NCI-H1694 (cell line): ENCODE measurements around the gene KRTAP4-11.
"Not testable (repeated sequence)": the region's sequence is repeated elsewhere in the genome, so short reads cannot be mapped to it uniquely, and the experiment has no call there.

Experiments used
- DNase-seq: peaks from one replicate; lab custom pipeline; 2025; lab: John Stamatoyannopoulos, UW

The KRTAP4-11 gene

GRCh38 chr17:41123991-41124371 lies 5.8 kb upstream of the KRTAP4-11 start, which contains the start of gene KRTAP4-12:
KRTAP4-12 (minus strand) TSS chr17:41124182; CDS start chr17:41124122, 60 bp downstream.
- DNase-seq, result not testable (repeated sequence)

- DNase-seq, result not testable (repeated sequence)
Measured at GRCh38 chr17:41123292-41123990, 5.3 kb upstream of the KRTAP4-11 start.

- no peak for DNase-seq
Measured at GRCh38 chr17:41121742-41122141, 3.6 kb upstream of the KRTAP4-11 start.

GRCh38 chr17:41119696-41120690 lies 1.8 kb upstream of the KRTAP4-11 start:
- DNase-seq, result not testable (repeated sequence)

- no peak for DNase-seq
Measured at GRCh38 chr17:41118721-41119120, 548 bp upstream of the KRTAP4-11 start.

- no peak for DNase-seq
Measured at GRCh38 chr17:41116297-41116696, 1.9 kb downstream of the KRTAP4-11 start.

- no peak for DNase-seq
Measured at GRCh38 chr17:41111151-41111885, 6.9 kb downstream of the KRTAP4-11 start.

GRCh38 chr17:41108728-41109386 lies 9.3 kb downstream of the KRTAP4-11 start:
- not testable (repeated sequence) for DNase-seq

- no peak for DNase-seq
Measured at GRCh38 chr17:41107941-41108450, 10.2 kb downstream of the KRTAP4-11 start.

- not testable (repeated sequence) for DNase-seq
Measured at GRCh38 chr17:41105347-41105746, 12.8 kb downstream of the KRTAP4-11 start, which contains the start of gene KRTAP4-9. KRTAP4-9 (plus strand) TSS chr17:41105389; CDS start chr17:41105389, 0 bp downstream.

GRCh38 chr17:41104386-41105038 lies 13.7 kb downstream of the KRTAP4-11 start:
- DNase-seq, result not testable (repeated sequence)

- no peak for DNase-seq
Measured at GRCh38 chr17:41103896-41104295, 14.3 kb downstream of the KRTAP4-11 start.

- DNase-seq, result no peak
Measured at GRCh38 chr17:41101586-41102259, 16.4 kb downstream of the KRTAP4-11 start, which contains the start of gene KRTAP4-16. KRTAP4-16 (minus strand) TSS chr17:41102209; CDS start chr17:41102209, 0 bp downstream.

- not testable (repeated sequence) for DNase-seq
Measured at GRCh38 chr17:41099682-41100480, 18.3 kb downstream of the KRTAP4-11 start.

- no peak for DNase-seq
Measured at GRCh38 chr17:41098481-41098880, 19.7 kb downstream of the KRTAP4-11 start.

GRCh38 chr17:41098042-41098441 lies 20.1 kb downstream of the KRTAP4-11 start, which contains the start of gene KRTAP4-8:
KRTAP4-8 (minus strand) TSS chr17:41098142; CDS start chr17:41098084, 58 bp downstream.
- no peak for DNase-seq

GRCh38 chr17:41096055-41096454 lies 22.1 kb downstream of the KRTAP4-11 start:
- DNase-seq, result no peak

- not testable (repeated sequence) for DNase-seq
Measured at GRCh38 chr17:41088760-41089352, 29.3 kb downstream of the KRTAP4-11 start.
